Muscle layer of colon (tissue), 2 donors: ENCODE results near the gene KPNB1.
A peak's percentile ranks its signal among the peaks of the same experiment; 100 is the strongest.

Experiments
- H3K27ac ChIP-seq: one replicate; pipeline ENCODE4 v1.7.0; 2013; ENCODE audit warnings: low read depth, mild to moderate bottlenecking, low read length, moderate library complexity
- H3K27me3 ChIP-seq, 2 donors: one replicate each; pipeline ENCODE4 v1.7.0; 2013; ENCODE audit warnings: low read length in 2 of 2, mild to moderate bottlenecking in 2 of 2; ENCODE audit not compliant: insufficient read depth in 2 of 2, control insufficient read depth in 1 of 2
- H3K36me3 ChIP-seq: one replicate; pipeline ENCODE4 v1.7.0; 2013; ENCODE audit warnings: mild to moderate bottlenecking, low read length; ENCODE audit not compliant: insufficient read depth
- H3K4me1 ChIP-seq: one replicate; pipeline ENCODE4 v1.7.0; 2013; ENCODE audit warnings: mild to moderate bottlenecking, low read length; ENCODE audit not compliant: insufficient read depth
- H3K4me3 ChIP-seq, 2 donors: one replicate each; pipeline ENCODE4 v1.7.0; 2013; ENCODE audit warnings: low read length in 2 of 2, low read depth in 1 of 2, mild to moderate bottlenecking in 1 of 2, moderate library complexity in 1 of 2
- H3K9ac ChIP-seq: one replicate; pipeline ENCODE4 v1.7.0; 2013; ENCODE audit warnings: low read length
- H3K9me3 ChIP-seq: one replicate; pipeline ENCODE4 v1.7.0; 2013; ENCODE audit warnings: mild to moderate bottlenecking, low read length
- donor health status: abdominal sarcoma.
- donor health status: Adenocarcinoma of cecum.

KPNB1 gene

GRCh38 chr17:47622180-47622549 lies 27.6 kb upstream of the KPNB1 start:
- peaks cover 33% of the 10 kb centered on the region for H3K36me3 ChIP-seq
- H3K9me3 ChIP-seq = no peaks in the 10 kb centered on the region
- H3K4me1 ChIP-seq = peaks cover 27% of the 10 kb centered on the region
- peak overlapping the region; percentile 59 for H3K27ac ChIP-seq
- H3K9ac ChIP-seq = no peak overlapping the region
- no peaks in the 10 kb centered on the region for H3K27me3 ChIP-seq
- H3K4me3 ChIP-seq = no peak overlapping the region

DNA sequence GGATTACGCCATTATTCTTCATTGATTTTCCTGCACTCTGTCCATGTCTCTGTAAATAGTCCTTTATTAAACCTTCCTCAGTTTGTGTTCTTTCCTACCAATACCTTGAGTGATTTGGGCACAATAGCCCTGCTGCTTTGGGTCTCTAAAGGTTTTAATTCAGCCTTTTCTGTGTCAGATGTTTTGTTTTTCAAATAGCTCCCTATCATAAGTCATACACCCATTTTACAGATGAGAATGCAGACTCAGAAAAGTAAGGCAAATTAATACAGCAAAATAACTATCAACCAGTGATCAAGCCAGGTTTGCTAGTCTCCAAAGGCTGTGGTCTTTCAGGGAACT lies 25.0 kb upstream of the KPNB1 start:
- peaks cover 14% of the 10 kb centered on the region for H3K36me3 ChIP-seq
- no peaks in the 10 kb centered on the region for H3K9me3 ChIP-seq
- H3K27ac ChIP-seq = no peak overlapping the region
- no peak overlapping the region for H3K4me3 ChIP-seq
- no peak overlapping the region for H3K9ac ChIP-seq
- no peaks in the 10 kb centered on the region for H3K27me3 ChIP-seq
- H3K4me1 ChIP-seq = peaks cover 28% of the 10 kb centered on the region

DNA sequence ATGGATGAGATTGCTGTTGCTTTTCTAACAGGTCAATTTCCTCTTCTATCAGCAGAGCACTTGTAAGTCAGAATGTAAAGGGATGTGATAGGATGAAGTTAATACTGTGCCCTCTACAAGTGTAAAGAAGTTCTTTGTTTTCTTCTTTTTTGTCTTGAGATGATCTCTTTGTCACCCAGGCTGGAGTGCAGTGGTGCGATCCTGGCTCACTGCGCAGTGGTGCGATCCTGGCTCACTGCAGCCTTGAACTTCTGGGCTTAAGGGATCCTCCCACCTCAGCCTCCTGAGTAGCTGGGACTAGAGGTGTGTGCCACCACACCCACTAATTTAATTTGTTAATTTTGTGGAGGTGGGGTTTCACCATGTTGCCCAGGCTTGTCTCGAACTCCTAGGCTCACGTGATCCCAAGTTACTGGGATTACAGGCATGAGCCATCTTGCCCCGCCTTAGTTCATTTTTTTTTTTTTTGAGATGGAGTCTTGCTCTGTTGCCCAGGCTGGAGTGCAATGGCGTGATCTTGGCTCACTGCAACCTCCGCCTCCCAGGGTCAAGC lies 21.6 kb upstream of the KPNB1 start:
- Histone ChIP-seq H3K9ac (no peak overlapping the region), H3K36me3 (peaks cover 6% of the 10 kb centered on the region), H3K27ac (no peak overlapping the region), H3K9me3 (no peaks in the 10 kb centered on the region), H3K27me3 (no peaks in the 10 kb centered on the region), H3K4me3 (no peak overlapping the region), H3K4me1 (peaks cover 13% of the 10 kb centered on the region)

DNA sequence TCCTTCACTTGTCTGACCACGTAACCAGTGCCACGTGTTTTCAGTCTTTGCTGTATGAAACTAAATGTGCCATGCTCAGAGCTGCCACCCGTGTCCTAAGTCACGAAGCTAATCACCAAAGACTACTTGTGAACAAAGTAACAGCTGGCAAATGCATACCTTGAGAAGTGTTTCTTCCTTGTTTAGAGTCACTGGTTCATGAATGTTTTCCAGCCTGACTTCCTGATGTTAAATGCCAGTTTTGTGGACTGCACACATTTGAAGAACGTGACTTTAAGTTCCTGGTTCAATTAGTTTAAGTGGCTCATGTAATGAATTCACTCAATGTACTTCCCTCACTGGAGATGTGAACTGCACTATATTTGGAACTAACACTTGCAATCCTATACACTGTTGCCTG lies 19.9 kb upstream of the KPNB1 start:
- no peak overlapping the region for H3K9ac ChIP-seq

GRCh38 chr17:47630614-47631013 lies 19.1 kb upstream of the KPNB1 start:
- peaks cover 13% of the 10 kb centered on the region for H3K4me1 ChIP-seq
- peaks cover 4% of the 10 kb centered on the region for H3K36me3 ChIP-seq
- H3K9ac ChIP-seq = no peak overlapping the region
- H3K27ac ChIP-seq = no peak overlapping the region
- H3K4me3 ChIP-seq = no peak overlapping the region
- no peaks in the 10 kb centered on the region for H3K27me3 ChIP-seq
- no peaks in the 10 kb centered on the region for H3K9me3 ChIP-seq

More for the DNA sequence above, 19.9 kb upstream of the KPNB1 start:
- Histone ChIP-seq H3K4me1 (peaks cover 13% of the 10 kb centered on the region), H3K4me3 (no peak overlapping the region), H3K9me3 (no peaks in the 10 kb centered on the region), H3K36me3 (peaks cover 4% of the 10 kb centered on the region), H3K27ac (no peak overlapping the region), H3K27me3 (no peaks in the 10 kb centered on the region)

- H3K4me3 ChIP-seq = no peak overlapping the region
- no peaks in the 10 kb centered on the region for H3K9me3 ChIP-seq
- H3K4me1 ChIP-seq = no peaks in the 10 kb centered on the region
- H3K27me3 ChIP-seq = no peaks in the 10 kb centered on the region
- peaks cover 4% of the 10 kb centered on the region for H3K36me3 ChIP-seq
- no peak overlapping the region for H3K9ac ChIP-seq
- H3K27ac ChIP-seq = no peak overlapping the region
Measured at GRCh38 chr17:47632991-47633390, 16.7 kb upstream of the KPNB1 start.

- Histone ChIP-seq H3K9me3 (no peaks in the 10 kb centered on the region), H3K36me3 (peaks cover 4% of the 10 kb centered on the region), H3K27me3 (no peaks in the 10 kb centered on the region), H3K4me3 (no peak overlapping the region), H3K4me1 (no peaks in the 10 kb centered on the region), H3K9ac (no peak overlapping the region), H3K27ac (no peak overlapping the region)
Measured at GRCh38 chr17:47633996-47634395, 15.7 kb upstream of the KPNB1 start.

- Histone ChIP-seq H3K27ac (no peak overlapping the region), H3K4me1 (no peaks in the 10 kb centered on the region), H3K4me3 (no peak overlapping the region), H3K36me3 (peaks cover 4% of the 10 kb centered on the region), H3K27me3 (no peaks in the 10 kb centered on the region), H3K9me3 (no peaks in the 10 kb centered on the region), H3K9ac (no peak overlapping the region)
Measured at GRCh38 chr17:47634870-47635269, 14.8 kb upstream of the KPNB1 start.

DNA sequence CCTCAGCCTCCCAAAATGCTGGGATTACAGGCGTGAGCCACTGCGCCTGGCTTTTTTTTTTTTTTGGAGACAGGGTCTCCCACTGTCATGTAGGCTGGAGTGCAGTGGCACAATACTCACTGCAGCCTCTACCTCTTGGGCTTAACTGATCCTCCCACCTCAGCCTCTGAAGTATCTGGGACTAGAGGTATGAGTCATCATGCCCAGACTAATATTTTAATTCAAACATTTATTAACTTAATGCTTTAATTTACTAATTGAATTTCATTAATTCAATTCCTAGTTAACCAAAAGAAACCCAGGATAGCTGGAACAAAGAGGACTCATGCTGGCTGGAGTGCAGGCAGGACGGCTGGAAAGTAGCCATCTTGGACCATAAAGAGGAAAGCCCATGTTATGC lies 14.0 kb upstream of the KPNB1 start:
- Histone ChIP-seq H3K4me3 (no peak overlapping the region), H3K9me3 (no peaks in the 10 kb centered on the region), H3K36me3 (peaks cover 4% of the 10 kb centered on the region), H3K27ac (no peak overlapping the region), H3K9ac (no peak overlapping the region), H3K4me1 (no peaks in the 10 kb centered on the region), H3K27me3 (no peaks in the 10 kb centered on the region)

DNA sequence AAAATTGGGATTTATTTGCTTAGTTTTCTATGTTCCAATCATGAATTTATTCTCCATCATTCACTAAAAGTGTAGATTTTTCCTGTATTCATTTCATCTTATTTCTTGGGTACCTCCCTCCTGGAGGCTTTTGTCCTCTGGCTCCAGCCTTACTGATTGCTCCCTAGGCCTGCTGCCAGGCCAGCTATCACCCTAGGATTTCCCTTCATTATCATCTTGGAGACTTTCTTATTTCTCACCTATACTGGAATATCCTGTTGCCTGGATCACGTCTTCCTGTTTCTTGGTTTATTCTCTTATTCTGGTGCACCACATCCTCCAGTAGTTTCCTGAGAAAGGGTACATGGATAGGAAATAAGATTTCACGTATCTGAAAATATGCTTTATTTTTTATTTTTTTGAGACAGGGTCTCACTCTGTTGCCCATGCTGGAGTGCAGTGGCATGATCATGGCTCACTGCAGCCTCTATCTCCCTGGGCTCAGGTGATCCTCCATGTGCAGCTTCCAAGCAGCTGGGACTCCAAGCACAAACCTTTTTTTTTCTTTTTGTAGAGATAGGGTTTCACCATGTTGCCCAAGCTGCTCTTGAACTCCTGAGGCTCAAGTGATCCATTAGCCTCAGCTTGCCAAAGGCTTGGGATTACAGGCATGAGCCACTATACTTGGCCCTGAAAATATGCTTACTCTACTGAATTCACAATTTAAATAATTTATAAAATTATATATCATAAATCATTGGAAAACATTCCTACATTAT lies 13.3 kb upstream of the KPNB1 start:
- no peak overlapping the region for H3K27ac ChIP-seq
- H3K36me3 ChIP-seq = peaks cover 4% of the 10 kb centered on the region
- H3K9me3 ChIP-seq = no peaks in the 10 kb centered on the region
- H3K4me1 ChIP-seq = no peaks in the 10 kb centered on the region
- H3K9ac ChIP-seq = no peak overlapping the region
- no peak overlapping the region for H3K4me3 ChIP-seq
- no peaks in the 10 kb centered on the region for H3K27me3 ChIP-seq

- Histone ChIP-seq H3K9me3 (no peaks in the 10 kb centered on the region), H3K27me3 (no peaks in the 10 kb centered on the region)
Measured at GRCh38 chr17:47638903-47639302, 10.8 kb upstream of the KPNB1 start.

GRCh38 chr17:47640076-47640475 lies 9.6 kb upstream of the KPNB1 start:
- Histone ChIP-seq H3K4me3 (no peak overlapping the region), H3K36me3 (no peaks in the 10 kb centered on the region), H3K27me3 (no peaks in the 10 kb centered on the region), H3K9ac (no peak overlapping the region), H3K4me1 (no peaks in the 10 kb centered on the region), H3K9me3 (no peaks in the 10 kb centered on the region), H3K27ac (no peak overlapping the region)

More at GRCh38 chr17:47638903-47639302, 10.8 kb upstream of the KPNB1 start:
- Histone ChIP-seq H3K4me1 (no peaks in the 10 kb centered on the region), H3K9ac (no peak overlapping the region), H3K27ac (no peak overlapping the region), H3K4me3 (no peak overlapping the region), H3K36me3 (peaks cover 2% of the 10 kb centered on the region)
